Measurements from ENCODE around the gene YY1.

- TF ChIP-seq CTCF (conservative IDR thresholded peaks at IDR 0.05; ENCODE audit: low read depth in 2 of 2) (no peak), EZH2 (IDR thresholded peaks at IDR 0.05; ENCODE audit: low read depth, unreplicated experiment) (no peak), NANOG (IDR thresholded peaks at IDR 0.05; ENCODE audit: borderline replicate concordance) (no peak), POLR2AphosphoS5 (IDR thresholded peaks at IDR 0.05; ENCODE audit: low read depth) (0 out of 2 replicates have a peak, but pooled peaks have one; percentile 2), REST (IDR thresholded peaks at IDR 0.05; ENCODE audit: unreplicated experiment) (no peak), ETS1 (IDR thresholded peaks at IDR 0.05) (no peak), JUNB (IDR thresholded peaks at IDR 0.05; ENCODE audit: unreplicated experiment) (no peak), EZH2phosphoT487 (IDR thresholded peaks at IDR 0.05; ENCODE audit: unreplicated experiment) (no peak), CREB1 (CRISPR knock-in tag; IDR thresholded peaks at IDR 0.05; ENCODE audit: low read depth) (no peak), ZNF114 (CRISPR knock-in tag; IDR thresholded peaks at IDR 0.05) (no peak), ZNF331 (CRISPR knock-in tag; IDR thresholded peaks at IDR 0.05; ENCODE audit: low read depth) (no peak), ZNF462 (CRISPR knock-in tag; IDR thresholded peaks at IDR 0.05) (no peak)
These were observed 47.0 kb downstream of the YY1 start for GRCh38 chr14:100285913-100286400.
